DMS153 treated with DMSO at 0.1 percent for 48 hours (cell line): Measurements from ENCODE around the gene KSR1.
"Not testable (repeated sequence)": the region's sequence is repeated elsewhere in the genome, so short reads cannot be mapped to it uniquely, and the experiment has no call there.

Experiments used
- DNase-seq: peaks from one replicate; lab custom pipeline; 2025; ENCODE audit not compliant: unreplicated experiment; lab: John Stamatoyannopoulos, UW

Gene KSR1

GRCh38 chr17:27654654-27655524, 198.6 kb downstream of the KSR1 start:
- DNase-seq: peak; percentile 47

GRCh38 chr17:27655525-27656111, 199.4 kb downstream of the KSR1 start:
- not testable (repeated sequence) for DNase-seq

- DNase-seq: not testable (repeated sequence)
Measured at GRCh38 chr17:27656620-27657019, 200.4 kb downstream of the KSR1 start.

- DNase-seq: no peak
Measured at GRCh38 chr17:27657620-27658019, 201.4 kb downstream of the KSR1 start.

GRCh38 chr17:27659683-27660082, 203.4 kb downstream of the KSR1 start:
- DNase-seq: no peak

GRCh38 chr17:27660436-27660835, 204.2 kb downstream of the KSR1 start:
- no peak for DNase-seq

GRCh38 chr17:27663936-27664605, 207.8 kb downstream of the KSR1 start:
- DNase-seq: no peak

- no peak for DNase-seq
Measured at GRCh38 chr17:27664606-27664965, 208.3 kb downstream of the KSR1 start.

- DNase-seq: no peak
Measured at GRCh38 chr17:27665549-27665948, 209.3 kb downstream of the KSR1 start.

- not testable (repeated sequence) for DNase-seq
Measured at GRCh38 chr17:27666270-27666669, 210.0 kb downstream of the KSR1 start.

- DNase-seq: no peak
Measured at GRCh38 chr17:27666831-27667560, 210.7 kb downstream of the KSR1 start.

GRCh38 chr17:27667656-27668487, 211.6 kb downstream of the KSR1 start:
- DNase-seq: no peak

- DNase-seq: no peak
Measured at GRCh38 chr17:27668488-27668823, 212.2 kb downstream of the KSR1 start.

- DNase-seq: no peak
Measured at GRCh38 chr17:27669136-27669535, 212.9 kb downstream of the KSR1 start.

GRCh38 chr17:27669850-27670249, 213.6 kb downstream of the KSR1 start:
- DNase-seq: no peak

- no peak for DNase-seq
Measured at GRCh38 chr17:27670791-27671590, 214.7 kb downstream of the KSR1 start.

- no peak for DNase-seq
Measured at GRCh38 chr17:27671591-27671910, 215.3 kb downstream of the KSR1 start.

GRCh38 chr17:27671977-27672480, 215.8 kb downstream of the KSR1 start:
- DNase-seq: not testable (repeated sequence)

- no peak for DNase-seq
Measured at GRCh38 chr17:27674335-27674734, 218.1 kb downstream of the KSR1 start.
